GM19099 (cell line): ENCODE measurements around the gene PPP2R5A.

Source experiments
- POLR2A ChIP-seq: IDR thresholded peaks from 3 replicates; pipeline ENCODE4 v1.6.1; 2011; ENCODE audit warnings: low read depth; ENCODE audit not compliant: insufficient read length; ENCODE audit errors: extremely low read depth

PPP2R5A gene

DNA sequence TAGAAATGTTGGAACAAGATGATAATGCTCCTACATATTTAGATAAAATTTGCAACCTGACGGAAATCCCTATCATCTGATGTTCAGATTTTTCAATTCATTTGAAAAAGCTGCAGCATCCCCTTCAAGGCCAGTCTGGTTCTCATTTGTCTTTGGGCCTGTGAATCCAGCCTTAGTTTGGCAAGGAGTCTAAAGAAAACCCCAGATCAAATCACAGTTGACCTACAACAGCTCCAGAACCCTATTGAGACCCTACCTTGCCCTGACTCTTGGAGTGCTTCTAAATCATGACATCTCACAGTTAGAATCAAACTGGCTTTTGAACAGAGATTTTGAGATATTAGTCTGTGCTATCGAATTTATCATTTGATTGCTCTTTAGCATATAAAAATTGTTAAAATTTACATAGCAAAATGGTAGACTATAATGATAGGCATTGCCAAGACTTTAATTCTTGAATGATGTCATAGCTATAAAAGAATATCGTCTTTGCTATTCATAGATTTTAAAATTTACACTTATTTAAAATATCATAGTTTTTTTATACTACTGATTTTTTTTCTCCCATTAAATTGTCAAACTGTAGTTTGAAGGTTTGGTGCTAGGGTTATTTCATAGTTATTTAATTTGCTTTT lies 2.2 kb downstream of the PPP2R5A start:
- no peak for TF ChIP-seq POLR2A

DNA sequence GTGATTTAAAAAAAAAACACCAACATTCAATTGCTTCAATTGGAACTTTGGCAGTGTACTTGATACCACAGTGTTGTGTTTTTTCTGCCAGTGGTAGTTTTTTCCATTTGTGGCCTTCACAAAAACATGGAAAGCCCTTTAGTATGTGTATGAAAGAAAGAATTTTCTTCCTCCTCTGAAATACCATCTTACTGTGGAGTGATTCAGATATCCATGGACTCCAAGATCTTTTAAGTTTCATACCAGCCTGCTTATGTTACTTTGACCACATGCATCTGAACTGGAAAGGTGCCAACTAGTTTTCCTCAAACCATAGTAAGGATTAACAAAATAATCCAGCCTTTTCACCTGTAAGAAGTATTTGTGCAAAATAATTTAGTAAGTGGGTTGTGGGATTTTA lies 3.4 kb downstream of the PPP2R5A start:
- no peak for TF ChIP-seq POLR2A

DNA sequence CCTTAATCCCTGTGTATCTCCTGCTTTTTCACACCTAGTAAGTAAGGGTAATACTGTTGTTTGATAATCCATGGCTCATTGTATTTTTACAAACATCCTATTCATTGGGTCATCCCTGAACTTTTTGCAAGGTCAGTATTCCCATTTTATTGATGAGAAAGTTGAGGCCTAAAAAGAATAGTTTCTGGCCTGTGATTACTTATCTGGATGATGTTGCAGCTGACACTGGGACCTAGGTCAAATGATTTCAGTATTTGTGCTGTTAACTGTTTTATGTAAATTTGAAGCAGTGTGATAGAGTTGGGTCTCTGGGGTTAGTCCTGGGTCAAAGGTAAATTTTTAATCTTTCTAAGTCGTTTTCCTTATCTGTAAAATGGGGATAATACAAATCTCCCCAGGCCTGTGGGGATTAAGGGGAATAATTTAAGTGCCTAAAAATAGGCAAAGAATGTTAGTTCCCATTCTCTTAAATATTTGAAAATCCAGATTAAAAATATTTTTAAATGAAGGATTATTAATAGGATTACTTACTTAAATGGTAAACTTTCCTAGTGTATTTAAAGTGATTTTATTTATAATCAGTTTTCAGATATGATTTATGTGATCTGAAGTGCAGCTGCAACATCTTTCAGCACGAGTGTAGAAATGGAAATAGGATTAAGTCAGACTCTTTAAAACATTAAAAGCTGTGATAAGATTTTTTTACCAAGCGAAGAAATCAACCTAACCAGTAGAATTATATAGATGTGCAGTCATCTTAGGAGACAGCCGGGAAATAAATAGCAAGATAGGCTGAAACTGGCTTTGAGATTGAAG lies 4.3 kb downstream of the PPP2R5A start:
- no peak for TF ChIP-seq POLR2A

DNA sequence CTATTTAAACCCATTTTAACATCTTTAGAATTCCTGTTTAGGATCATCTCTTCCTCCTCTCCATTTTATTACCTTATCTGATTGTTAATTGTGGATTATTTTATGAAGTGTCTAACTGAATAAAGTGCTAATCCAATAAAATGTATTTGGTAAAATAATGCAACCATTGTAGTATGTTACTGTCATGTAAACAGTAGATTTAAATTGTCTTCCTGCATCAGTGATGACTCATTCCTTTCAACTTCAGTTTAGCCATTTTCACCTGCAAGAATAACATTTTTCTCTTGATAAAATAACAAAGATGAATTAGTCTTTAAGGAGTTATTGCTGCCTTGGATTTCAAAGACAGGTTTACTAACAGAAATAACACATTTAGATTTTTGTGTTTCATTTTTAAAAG lies 5.4 kb downstream of the PPP2R5A start:
- TF ChIP-seq POLR2A, result no peak

DNA sequence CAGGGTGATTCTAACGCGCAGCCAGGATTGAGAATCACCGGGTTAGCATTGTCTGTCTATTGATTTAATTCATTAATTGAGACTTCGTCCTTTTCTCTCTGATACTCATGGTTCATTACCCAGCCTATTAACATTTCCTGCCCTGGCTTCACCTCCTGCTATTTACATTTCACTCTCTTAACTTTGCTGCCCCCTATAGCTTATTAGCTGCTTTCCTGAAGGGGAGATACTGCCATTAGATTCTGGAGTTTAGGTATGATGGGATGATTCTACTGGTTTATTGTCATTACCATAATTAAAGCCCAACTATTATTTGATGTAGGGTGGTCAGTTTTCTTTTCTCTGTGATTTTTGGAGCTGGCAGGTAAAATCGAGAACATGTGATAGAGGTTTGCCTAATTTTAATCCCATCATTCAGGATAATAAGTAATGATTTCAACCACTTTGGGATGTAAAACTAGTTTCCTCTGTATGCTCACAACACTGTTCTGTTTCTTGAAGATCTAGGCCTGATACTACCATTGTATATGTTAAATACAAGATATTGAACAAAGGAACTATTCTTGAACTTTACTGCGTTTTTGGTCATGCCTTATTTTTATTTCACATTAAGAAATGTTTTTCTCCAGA lies 6.4 kb downstream of the PPP2R5A start:
- TF ChIP-seq POLR2A, result no peak

DNA sequence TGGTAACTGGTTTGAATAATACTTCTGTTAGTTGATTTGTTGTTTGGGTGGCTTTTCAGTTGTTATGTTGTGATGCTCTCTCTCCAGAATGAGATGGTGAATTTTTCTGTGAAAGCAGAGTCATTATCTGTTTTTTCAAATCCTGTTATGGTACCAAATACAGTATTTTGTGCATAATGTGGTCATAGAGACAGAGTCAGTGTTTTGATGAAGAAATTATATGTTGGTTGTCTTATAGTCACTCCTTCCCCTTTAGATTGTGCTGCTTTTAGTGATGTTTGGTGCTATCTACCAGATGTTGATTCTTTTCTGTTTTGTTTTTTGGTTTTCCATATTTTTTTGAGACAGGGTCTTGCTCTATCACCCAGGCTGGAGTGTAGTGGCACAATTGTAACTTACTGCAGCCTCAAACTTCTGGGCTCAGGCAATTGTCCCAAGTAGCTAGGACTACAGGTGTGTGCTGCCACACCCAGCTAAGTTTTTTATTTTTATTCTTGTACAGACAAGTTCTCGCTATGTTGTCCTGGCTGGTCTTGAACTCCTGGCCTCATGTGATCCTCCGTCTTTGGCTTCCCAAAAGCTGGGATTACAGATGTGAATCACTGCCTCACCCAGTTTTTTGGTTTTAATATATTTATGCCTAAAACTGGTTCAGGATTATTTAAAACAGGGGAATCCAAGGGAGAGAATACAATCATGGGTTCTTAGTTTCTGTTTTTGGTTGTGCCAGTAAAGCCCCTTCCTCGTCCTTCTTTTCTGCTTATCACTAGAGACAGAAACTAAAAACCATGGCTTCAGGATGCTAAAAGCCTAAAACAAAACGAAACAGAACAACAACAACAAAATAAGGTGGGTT lies 7.3 kb downstream of the PPP2R5A start:
- TF ChIP-seq POLR2A, result no peak

DNA sequence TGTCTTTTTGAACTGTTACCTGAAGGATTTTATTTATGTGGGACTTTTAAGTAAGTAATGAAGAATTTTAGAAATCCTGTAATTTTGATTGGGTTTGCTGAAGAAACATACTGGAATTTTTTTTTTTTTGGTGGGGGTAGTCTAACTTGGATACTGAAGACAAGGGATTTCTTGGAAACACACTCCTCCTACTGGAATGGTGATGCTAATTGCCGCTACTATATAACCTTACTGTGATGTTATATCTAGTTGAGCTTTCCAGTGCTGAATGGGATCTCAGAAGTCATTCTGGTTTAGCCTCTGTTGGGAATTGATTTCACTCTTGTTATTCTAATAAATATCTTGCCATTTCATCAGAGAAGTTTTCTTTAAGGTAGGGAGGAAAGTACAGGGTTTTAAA lies 8.4 kb downstream of the PPP2R5A start:
- TF ChIP-seq POLR2A, result no peak

DNA sequence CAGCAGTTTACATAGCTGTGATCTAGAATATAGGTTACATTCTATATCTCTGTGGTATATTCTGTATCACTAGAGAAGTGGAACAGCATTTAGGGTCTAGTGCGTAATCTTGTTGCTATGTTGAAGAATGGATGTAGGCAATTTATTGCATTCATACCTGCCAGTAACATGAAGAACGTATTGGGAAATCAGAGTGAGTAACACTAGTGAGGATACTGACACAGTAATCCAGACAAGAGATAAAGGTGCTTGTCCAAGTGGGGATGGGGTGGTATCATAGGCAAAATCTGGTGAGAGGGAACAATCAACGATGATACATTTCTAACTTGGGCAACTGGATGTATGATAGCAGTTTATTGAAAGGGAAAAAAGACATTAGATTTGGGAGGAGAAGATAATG lies 9.8 kb downstream of the PPP2R5A start:
- no peak for TF ChIP-seq POLR2A

DNA sequence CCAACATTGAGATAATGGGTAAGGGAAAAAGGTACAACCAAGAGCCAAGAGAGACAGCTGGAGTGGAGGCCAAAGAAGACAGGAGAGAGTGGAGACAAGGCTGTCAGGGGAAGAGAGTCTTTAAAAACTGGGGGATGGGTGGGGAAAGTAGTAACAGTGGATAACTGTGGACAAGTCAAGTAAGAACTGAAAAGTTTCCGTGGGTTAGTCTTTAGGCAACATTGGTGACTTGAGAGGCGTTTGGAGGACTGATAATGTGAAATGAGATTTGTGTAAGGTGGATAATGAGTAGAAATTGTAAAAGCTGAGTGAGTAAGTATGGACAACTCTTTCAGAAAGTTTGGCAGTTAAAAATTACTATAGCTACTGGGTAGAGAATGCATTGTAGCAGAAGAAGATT lies 10.4 kb downstream of the PPP2R5A start:
- no peak for TF ChIP-seq POLR2A

DNA sequence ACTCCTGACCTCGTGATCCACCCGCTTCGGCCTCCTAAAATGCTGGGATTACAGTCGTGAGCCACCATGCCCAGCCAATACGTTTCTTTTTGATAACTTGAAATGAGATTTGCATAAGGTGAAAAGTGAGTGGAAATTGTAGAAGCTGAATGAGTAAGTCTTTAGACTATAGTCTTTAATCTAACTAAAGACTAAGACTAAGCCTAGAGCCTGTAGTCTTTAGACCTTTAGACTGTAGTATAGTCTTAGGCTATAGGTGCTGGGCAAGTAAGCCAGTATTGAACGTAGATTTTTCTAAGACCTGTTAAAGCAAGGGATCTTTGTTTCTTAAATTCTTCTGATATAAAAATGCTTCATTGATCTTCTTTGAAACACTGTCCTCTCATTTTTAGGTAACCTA lies 12.1 kb downstream of the PPP2R5A start:
- no peak for TF ChIP-seq POLR2A

DNA sequence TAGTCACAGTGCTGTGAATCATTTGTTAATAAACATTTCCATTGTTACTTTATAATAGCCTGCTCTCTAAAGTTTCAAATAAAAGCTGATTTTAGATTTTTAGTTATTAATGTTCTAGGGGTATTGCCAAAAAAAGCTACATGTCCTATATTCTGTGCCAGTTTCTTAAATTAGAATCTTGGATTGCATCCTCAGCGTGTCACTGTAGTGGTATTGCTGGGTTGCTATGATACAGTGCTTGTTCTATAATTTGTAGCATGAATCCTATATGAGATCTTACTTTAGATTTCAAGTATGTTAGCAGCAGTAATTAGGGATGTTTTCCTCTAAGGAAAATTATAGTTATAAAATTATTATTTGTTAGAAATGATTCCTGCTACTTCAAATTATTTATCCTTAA lies 16.4 kb downstream of the PPP2R5A start:
- TF ChIP-seq POLR2A, result no peak

DNA sequence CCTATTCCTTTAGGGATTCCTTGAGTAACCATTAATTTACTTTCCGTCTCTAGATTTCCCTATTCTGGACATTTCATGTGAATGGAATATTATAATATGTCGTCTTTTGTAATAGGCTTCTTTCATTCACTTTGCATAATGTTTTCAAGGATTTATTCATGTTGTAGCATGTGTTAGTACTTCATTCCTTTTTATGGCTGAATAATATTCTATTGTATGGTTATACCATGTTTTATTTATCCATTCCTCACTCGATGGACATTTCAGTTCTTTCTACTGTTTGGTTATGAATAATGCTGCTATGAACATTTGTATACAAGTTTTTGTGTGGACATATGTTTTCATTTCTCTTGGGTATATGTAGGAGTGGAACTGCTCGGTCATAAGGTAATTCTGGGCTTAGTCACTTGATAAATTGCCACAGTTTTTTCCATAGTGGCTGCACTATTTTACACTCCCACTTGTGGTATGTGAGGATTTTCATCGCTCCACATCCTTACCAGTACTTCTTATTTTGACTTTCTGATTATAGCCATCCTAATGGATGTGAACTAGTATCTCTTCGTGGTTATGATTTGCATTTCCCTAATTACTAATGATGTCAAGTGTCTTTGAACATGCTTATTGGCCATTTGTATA lies 17.7 kb downstream of the PPP2R5A start:
- no peak for TF ChIP-seq POLR2A

DNA sequence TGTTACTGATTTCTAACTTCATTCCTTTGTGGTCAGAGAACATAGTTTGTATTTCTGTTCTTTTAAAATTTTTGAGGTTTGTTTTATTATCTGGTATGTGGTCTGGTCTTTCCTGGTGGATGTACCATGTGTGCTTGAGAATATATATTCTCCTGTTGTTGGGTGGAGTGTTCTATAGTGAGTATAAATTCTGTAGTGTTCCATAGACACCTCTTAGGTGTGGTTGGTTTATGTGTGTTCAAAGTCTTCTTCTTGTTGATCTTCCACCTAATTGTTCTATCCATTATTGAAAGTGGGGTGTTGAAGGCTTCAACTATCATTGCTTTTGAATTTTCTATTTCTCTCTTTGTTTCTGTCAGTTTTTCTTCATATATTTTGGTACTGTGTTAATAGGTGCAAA lies 20.1 kb downstream of the PPP2R5A start:
- no peak for TF ChIP-seq POLR2A

DNA sequence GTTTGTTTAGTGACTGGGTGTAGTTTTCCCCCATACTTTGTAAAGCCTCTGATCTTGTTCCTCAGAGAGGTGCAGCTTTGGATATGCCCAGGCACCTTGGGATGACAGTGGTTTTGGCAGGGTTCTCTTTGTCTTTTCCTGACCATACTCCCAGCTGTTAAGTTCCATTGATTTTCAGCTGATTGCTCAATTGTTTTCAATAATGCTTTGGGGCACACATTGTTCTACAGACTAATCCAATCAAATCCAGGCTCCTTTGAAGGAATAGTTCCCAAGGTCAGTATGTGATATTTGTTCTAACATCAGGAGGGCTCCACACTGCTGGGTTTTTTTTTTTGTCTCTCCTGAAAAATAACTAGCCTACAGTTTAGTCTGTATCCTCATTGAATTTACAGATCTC lies 24.8 kb downstream of the PPP2R5A start:
- TF ChIP-seq POLR2A, result no peak

DNA sequence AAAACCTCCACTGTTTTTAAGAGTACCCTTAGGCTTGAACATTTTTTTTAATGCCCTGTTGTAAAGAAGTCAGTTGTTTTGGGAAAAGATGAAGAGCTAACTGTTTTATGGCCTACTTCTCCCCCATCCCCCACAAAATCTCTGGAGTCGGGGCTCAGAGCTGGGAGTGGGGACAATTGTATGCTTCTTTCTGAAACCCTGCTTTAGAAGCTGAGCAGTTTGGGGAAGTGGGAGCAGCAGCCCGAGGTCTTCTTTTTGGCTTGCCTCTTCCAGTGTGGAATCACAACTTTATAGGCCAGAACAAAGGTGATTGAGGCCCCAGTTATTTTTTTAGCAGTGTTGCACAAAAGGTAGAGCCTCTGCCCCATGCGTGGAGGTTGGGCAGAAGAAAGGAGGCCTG lies 25.2 kb downstream of the PPP2R5A start:
- no peak for TF ChIP-seq POLR2A
